Central memory CD4-positive, alpha-beta T cell (primary cell): ENCODE data around the gene CDK14.

Source experiments
- DNase-seq: peaks from one replicate; pipeline ENCODE4 v3.0.0; 2022

CDK14 gene

DNA sequence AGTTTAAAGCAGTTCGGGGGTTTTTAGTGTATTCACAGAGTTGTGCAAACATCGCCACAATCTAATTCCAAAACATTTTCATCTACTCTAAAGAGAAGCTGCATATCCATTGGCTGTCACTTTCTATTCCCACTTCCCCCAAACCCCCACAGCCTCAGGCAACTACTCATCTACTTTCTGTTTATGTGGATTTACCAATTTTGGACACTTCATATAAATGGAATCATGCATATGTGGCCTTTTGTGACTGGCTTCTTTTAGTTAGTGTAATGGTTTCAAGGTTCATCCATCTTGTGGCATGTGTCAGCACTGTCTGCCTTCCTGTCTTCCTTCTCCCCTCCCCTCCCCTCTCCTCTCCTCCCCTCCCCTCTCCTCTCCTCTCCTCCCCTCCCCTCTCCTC, 589.6 kb downstream of the CDK14 start:
- DNase-seq, result no peak

- DNase-seq, result no peak
Observed at GRCh38 chr7:91187061-91187460, 590.9 kb downstream of the CDK14 start.

DNA sequence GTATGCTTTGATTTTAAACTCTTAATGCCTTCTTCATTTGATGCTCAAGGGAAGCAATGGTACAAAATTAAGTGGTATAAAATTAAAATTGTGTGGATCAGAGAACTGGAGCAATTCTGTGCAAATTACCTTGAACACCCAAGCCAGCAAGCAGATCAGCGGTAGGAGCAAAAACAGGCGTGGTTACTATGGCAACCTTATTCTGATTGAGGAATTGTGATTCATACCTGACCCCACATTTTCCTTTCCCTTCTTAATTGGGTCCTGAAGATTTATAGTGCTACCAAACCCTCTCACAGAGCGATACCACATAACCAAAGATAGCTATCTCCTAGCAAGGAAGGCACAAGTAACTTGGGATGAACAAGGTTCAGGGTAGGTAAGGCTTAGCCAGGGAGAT, 595.6 kb downstream of the CDK14 start:
- no peak for DNase-seq

- no peak for DNase-seq
Observed at GRCh38 chr7:91193141-91193540, 597.0 kb downstream of the CDK14 start.

- no peak for DNase-seq
Observed at GRCh38 chr7:91194841-91195240, 598.7 kb downstream of the CDK14 start.

GRCh38 chr7:91196058-91196457, 599.9 kb downstream of the CDK14 start:
- DNase-seq, result no peak

DNA sequence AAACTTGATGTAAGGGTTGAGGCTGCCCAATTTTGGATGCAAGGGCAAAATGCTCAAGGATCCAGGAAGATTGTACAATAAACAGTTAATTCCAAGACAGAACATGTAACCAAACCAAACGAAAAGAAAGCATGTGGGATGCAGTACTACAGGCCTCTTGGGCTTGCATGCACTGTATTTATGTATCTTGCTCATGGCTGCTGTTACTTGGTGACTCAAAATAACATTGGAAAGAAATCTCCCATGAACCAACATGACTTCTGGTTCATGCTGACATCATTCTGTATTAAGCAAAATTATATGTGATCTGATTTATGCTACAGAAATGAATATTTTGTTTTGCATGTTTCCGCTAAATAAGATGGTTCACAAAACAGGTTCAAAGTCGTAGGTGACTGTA, 602.2 kb downstream of the CDK14 start:
- DNase-seq, result no peak

- DNase-seq, result no peak
Observed at GRCh38 chr7:91199601-91200000, 603.5 kb downstream of the CDK14 start.

GRCh38 chr7:91201442-91202113, 605.5 kb downstream of the CDK14 start:
- no peak for DNase-seq

DNA sequence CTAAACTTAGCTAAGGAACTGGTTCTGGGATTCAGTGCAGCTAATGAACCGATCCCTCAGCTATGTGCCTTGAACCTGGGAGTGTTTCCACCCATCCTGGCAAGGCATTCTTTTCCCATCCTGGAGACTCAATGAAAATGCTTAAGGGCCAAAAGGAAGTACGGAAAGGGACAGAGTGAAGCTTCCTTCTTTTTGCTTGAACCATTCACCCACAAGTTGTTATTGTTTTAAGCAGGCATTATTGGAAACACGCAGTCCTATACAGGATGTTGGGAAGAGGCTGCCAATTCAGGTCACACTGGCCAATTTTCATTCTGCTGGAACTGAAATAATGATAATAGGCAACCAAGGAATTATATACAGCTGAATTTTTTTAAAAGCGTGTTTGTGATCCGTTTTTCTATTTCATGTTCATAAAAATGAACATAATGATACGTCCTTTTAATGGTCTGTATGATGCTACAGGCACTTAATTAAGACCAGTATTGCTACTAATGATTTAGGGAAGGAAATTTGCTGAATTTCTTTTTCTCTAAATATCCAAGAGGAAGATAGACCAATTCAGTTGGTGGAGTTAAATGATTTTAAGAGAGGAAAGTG, 610.3 kb downstream of the CDK14 start:
- DNase-seq, result no peak

DNA sequence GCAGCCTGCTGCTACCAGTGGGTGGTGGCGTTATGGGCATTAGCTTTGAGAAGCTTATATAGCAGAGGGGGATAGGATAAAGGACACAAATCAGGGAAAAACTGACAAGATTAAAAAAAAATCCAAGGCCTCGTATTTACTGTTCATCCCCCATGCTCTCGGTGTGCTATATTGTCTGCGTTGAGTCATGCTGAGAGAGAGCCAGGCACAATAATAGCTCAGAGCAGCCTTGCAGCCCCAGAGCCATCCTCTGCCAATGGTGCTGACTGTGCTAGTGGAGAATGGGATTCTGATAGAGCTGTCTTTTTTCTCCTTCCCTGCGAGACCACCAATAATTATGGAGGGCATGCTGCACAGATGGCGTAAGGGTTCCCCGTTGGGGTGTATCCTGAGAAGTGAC, 616.5 kb downstream of the CDK14 start:
- DNase-seq, result no peak

DNA sequence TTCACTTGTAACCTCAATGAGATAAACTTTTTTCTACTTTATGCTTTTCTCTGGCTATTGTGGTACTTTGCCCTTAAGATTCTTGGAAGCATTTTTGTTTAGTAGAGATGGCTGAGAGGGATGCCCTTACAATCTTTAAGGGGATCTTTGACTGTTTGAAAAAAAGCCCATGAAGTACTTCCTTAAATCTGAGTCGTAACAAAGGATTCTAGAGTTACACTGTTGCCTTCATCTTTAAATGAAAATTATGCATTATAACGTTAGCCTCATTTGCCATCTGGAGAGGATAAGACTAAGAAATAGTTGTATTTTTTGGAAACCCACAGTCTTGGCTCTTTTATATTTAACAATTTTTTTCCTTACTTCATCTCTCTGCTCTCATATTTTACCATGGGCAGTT, 630.3 kb downstream of the CDK14 start:
- no peak for DNase-seq

- no peak for DNase-seq
Observed at GRCh38 chr7:91228327-91228726, 632.2 kb downstream of the CDK14 start.

- DNase-seq, result no peak
Observed at GRCh38 chr7:91228927-91229558, 632.9 kb downstream of the CDK14 start.

GRCh38 chr7:91230100-91230499, 634.0 kb downstream of the CDK14 start:
- DNase-seq, result no peak

GRCh38 chr7:91230503-91230902, 634.4 kb downstream of the CDK14 start:
- DNase-seq, result no peak

- no peak for DNase-seq
Observed at GRCh38 chr7:91233212-91233611, 637.1 kb downstream of the CDK14 start.

DNA sequence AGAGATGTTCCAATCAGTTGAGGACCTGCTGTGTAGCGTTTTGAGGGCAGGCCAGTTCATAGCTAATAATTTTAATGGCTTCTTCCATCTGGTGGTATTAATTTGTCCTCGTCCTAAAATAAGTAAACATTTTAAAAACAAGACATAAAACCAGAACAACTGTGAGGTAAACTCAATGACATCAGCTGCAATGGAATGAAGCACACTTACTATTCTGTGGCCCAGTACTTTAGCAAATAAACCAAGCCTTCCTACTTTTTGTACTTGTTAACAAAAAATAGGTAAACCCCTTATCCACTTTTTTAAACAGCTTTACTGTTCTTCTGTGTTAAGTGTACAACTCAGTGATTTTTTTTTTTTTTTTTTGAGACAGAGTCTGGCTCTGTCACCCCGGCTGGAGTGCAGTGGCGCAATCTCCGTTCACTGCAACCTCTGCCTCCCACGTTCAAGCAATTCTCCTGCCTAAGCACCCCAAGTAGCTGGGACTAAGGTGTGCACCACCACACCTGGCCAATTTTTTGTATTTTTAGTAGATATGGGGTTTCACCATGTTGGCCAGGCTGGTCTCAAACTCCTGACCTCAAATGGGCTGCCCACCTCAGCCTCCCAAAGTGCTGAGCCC, 639.2 kb downstream of the CDK14 start:
- no peak for DNase-seq

- no peak for DNase-seq
Observed at GRCh38 chr7:91239171-91239604, 643.1 kb downstream of the CDK14 start.

DNA sequence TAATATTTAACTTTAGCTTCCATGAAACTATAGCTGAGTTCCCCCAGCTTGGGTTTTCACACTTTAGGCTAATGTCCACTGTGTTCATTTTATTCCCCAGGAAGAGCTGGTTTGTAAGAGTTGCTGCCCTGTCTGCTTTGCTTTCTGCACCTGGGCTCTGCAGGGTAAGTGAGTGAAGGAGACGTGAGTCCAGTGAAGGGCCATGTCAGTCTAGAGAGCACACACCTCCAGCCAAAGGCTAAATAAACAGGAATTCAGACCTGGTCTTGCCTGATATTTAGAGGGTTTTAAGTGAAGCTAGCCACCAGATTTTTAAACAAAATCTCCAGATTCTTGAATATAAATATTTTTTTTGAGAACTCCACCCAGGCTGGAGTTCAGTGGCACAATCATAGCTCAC, 643.7 kb downstream of the CDK14 start:
- DNase-seq, result no peak

GRCh38 chr7:91240376-91240941, 644.3 kb downstream of the CDK14 start:
- no peak for DNase-seq

DNA sequence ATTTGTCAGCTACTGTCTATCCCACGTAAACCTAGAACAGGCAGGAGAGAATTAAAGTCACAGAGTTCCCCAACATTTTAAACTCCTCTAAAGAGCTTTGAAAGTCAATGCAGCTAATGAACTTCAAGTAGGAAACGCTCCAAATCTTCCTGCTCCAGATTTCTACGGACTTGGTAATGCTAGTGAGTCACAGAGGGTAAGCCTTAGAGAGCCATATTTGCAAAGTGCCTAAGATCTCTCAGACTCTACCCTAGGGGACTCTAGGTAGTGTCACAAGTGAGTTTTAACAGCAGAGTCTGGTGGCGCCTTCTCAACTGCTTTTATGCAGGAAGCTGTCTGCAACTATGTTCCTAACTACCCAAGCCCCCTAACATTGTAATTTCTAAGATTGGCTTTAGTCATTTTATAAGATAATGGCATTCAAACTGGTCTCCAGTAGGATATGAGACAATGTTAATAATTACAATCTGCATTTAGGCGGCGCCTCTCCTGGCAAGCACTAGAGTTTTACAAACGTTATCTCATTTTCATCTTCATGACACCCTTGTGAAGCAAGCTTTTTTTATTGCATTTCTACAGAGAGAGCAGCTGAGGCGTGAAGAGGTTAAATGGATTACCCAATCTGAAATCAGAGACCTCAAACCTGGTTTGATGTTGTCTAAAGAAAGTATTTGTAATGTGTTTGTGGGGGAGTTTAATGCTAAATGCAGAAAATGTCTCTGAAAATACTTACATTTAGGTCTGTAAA, 646.1 kb downstream of the CDK14 start:
- no peak for DNase-seq
